ENCODE data around the gene ZNF267. TPM values are rescaled to one million over a fixed set of nuclear protein-coding genes. Genes with fewer than 3 reads are reported as not detected.
"Not testable (repeated sequence)": the region's sequence is repeated elsewhere in the genome, so short reads cannot be mapped to it uniquely, and the experiment has no call there.

Gene ZNF267
- total RNA-seq, 4 donors from 2014 or later: 6.5 to 13.3 (median 8.2) TPM

- in situ Hi-C loops (cut with MboI; ENCODE audit: low sequenced_read_pairs in 4 of 4): no loop called here
- Histone ChIP-seq H3K27ac (no peak overlapping the region), H3K4me3 (no peak overlapping the region), H3K9me3 (peaks cover under 1 to 42% (median 17%) of the 10 kb centered on the region in 3 donors), H3K27me3 (no peaks in the 10 kb centered on the region), H3K36me3 (peaks cover 12 to 37% of the 10 kb centered on the region in 2 donors), H3K4me1 (no peaks in the 10 kb centered on the region)
- TF ChIP-seq CTCF (IDR thresholded peaks at IDR 0.05 in 4 of 5, conservative IDR thresholded peaks at IDR 0.05 in 1 of 5): no peak
- intact Hi-C loops (cut with DNase I; ENCODE audit: low total_unique reads): no loop called here
- DNase-seq: no peak
- ATAC-seq: no peak
Measured at GRCh38 chr16:31920373-31920772, 46.8 kb downstream of the ZNF267 start.

GRCh38 chr16:31951806-31952205 lies 78.2 kb downstream of the ZNF267 start:
- H3K9me3 ChIP-seq; DNase-seq; H3K4me3 ChIP-seq; H3K27ac ChIP-seq; H3K4me1 ChIP-seq; in situ Hi-C loops (cut with MboI; ENCODE audit: low sequenced_read_pairs in 4 of 4); intact Hi-C loops (cut with DNase I; ENCODE audit: low total_unique reads); H3K27me3 ChIP-seq; H3K36me3 ChIP-seq; ATAC-seq: not testable (repeated sequence)

- not testable (repeated sequence) for ATAC-seq, DNase-seq
Measured at GRCh38 chr16:31952206-31952605, 78.6 kb downstream of the ZNF267 start.

GRCh38 chr16:31956221-31956620 lies 82.6 kb downstream of the ZNF267 start:
- H3K27ac ChIP-seq; H3K4me3 ChIP-seq; DNase-seq; in situ Hi-C loops (cut with MboI; ENCODE audit: low sequenced_read_pairs in 4 of 4); H3K27me3 ChIP-seq; ATAC-seq; H3K4me1 ChIP-seq; intact Hi-C loops (cut with DNase I; ENCODE audit: low total_unique reads); H3K36me3 ChIP-seq; H3K9me3 ChIP-seq: not testable (repeated sequence)

More at GRCh38 chr16:31952206-31952605, 78.6 kb downstream of the ZNF267 start:
- H3K27ac ChIP-seq; H3K4me3 ChIP-seq; H3K4me1 ChIP-seq; H3K9me3 ChIP-seq; in situ Hi-C loops (cut with MboI; ENCODE audit: low sequenced_read_pairs in 4 of 4); intact Hi-C loops (cut with DNase I; ENCODE audit: low total_unique reads); H3K27me3 ChIP-seq; H3K36me3 ChIP-seq: not testable (repeated sequence)

- ATAC-seq; H3K4me1 ChIP-seq; DNase-seq; H3K36me3 ChIP-seq; H3K27ac ChIP-seq; in situ Hi-C loops (cut with MboI; ENCODE audit: low sequenced_read_pairs in 4 of 4); H3K27me3 ChIP-seq; intact Hi-C loops (cut with DNase I; ENCODE audit: low total_unique reads); H3K9me3 ChIP-seq; H3K4me3 ChIP-seq: not testable (repeated sequence)
Measured at GRCh38 chr16:31960186-31960910, 86.7 kb downstream of the ZNF267 start.
